Nephron progenitor cell (in vitro differentiated cells): ENCODE results near the gene NHS.
A peak's percentile ranks its signal among the peaks of the same experiment; 100 is the strongest.

Experiments used
- DNase-seq: peaks from one replicate; pipeline ENCODE4 v3.0.0; 2021
- H3K27ac Mint-ChIP-seq: 2 replicates; pipeline ENCODE4 v1.8.0; 2021; ENCODE audit warnings: mild to moderate bottlenecking, moderate library complexity, mixed read lengths
- H3K27me3 Mint-ChIP-seq: 2 replicates; pipeline ENCODE4 v1.8.0; 2021; ENCODE audit warnings: mild to moderate bottlenecking, low read depth, mixed read lengths; ENCODE audit not compliant: poor library complexity
- H3K36me3 Mint-ChIP-seq: 2 replicates; pipeline ENCODE4 v1.8.0; 2021; ENCODE audit warnings: low read depth, mixed read lengths
- H3K4me1 Mint-ChIP-seq: 2 replicates; pipeline ENCODE4 v1.8.0; 2021; ENCODE audit warnings: mixed read lengths
- H3K4me3 Mint-ChIP-seq: 2 replicates; pipeline ENCODE4 v1.8.0; 2021; ENCODE audit warnings: mild to moderate bottlenecking, moderate library complexity, mixed read lengths
- H3K9me3 Mint-ChIP-seq: 2 replicates; pipeline ENCODE4 v1.8.0; 2021; ENCODE audit warnings: mild to moderate bottlenecking, moderate library complexity, mixed read lengths
- CTCF ChIP-seq: fragments of 200-600 bp; sonication (generic); IDR thresholded peaks from 2 replicates; pipeline ENCODE4 v1.5.0; 2021; ENCODE audit warnings: antibody characterized with exemption

Gene NHS

GRCh38 chrX:17409566-17410290, 34.7 kb downstream of the NHS start:
- Mint-ChIP-seq H3K27me3 (no peaks in the 10 kb centered on the region), H3K27ac (no peak overlapping the region), H3K9me3 (peaks cover 10% of the 10 kb centered on the region), H3K4me3 (peak overlapping the region; percentile 14), H3K36me3 (peaks cover 12% of the 10 kb centered on the region), H3K4me1 (peaks cover 42% of the 10 kb centered on the region)
- no peak for DNase-seq
- TF ChIP-seq CTCF = no peak

GRCh38 chrX:17410651-17411050, 35.7 kb downstream of the NHS start:
- DNase-seq = no peak
- TF ChIP-seq CTCF = no peak
- Mint-ChIP-seq H3K4me3 (no peak overlapping the region), H3K27me3 (no peaks in the 10 kb centered on the region), H3K9me3 (peaks cover 6% of the 10 kb centered on the region), H3K27ac (no peak overlapping the region), H3K36me3 (peaks cover 7% of the 10 kb centered on the region), H3K4me1 (peaks cover 50% of the 10 kb centered on the region)

GRCh38 chrX:17411205-17411604, 36.2 kb downstream of the NHS start:
- peaks cover 5% of the 10 kb centered on the region for H3K36me3 Mint-ChIP-seq
- no peak for DNase-seq
- H3K4me1 Mint-ChIP-seq = peaks cover 56% of the 10 kb centered on the region
- no peak overlapping the region for H3K4me3 Mint-ChIP-seq
- no peak for TF ChIP-seq CTCF
- no peaks in the 10 kb centered on the region for H3K27me3 Mint-ChIP-seq
- H3K9me3 Mint-ChIP-seq = peaks cover 6% of the 10 kb centered on the region
- no peak overlapping the region for H3K27ac Mint-ChIP-seq

- Mint-ChIP-seq H3K9me3 (no peaks in the 10 kb centered on the region), H3K27ac (no peak overlapping the region), H3K4me3 (no peak overlapping the region), H3K36me3 (no peaks in the 10 kb centered on the region), H3K4me1 (peaks cover 62% of the 10 kb centered on the region), H3K27me3 (peaks cover 2% of the 10 kb centered on the region)
- no peak for DNase-seq
- TF ChIP-seq CTCF = no peak
Measured at GRCh38 chrX:17412692-17413091, 37.7 kb downstream of the NHS start.

GRCh38 chrX:17413228-17413627, 38.2 kb downstream of the NHS start:
- H3K27me3 Mint-ChIP-seq = peaks cover 2% of the 10 kb centered on the region
- no peak for TF ChIP-seq CTCF
- peaks cover 62% of the 10 kb centered on the region for H3K4me1 Mint-ChIP-seq
- H3K9me3 Mint-ChIP-seq = no peaks in the 10 kb centered on the region
- DNase-seq = no peak
- H3K4me3 Mint-ChIP-seq = no peak overlapping the region
- no peak overlapping the region for H3K27ac Mint-ChIP-seq
- H3K36me3 Mint-ChIP-seq = no peaks in the 10 kb centered on the region

GRCh38 chrX:17414027-17414658, 39.1 kb downstream of the NHS start:
- Mint-ChIP-seq H3K36me3 (no peaks in the 10 kb centered on the region), H3K4me3 (peak overlapping the region; percentile 16), H3K27ac (peak overlapping the region; percentile 6), H3K9me3 (no peaks in the 10 kb centered on the region), H3K4me1 (peaks cover 62% of the 10 kb centered on the region), H3K27me3 (peaks cover 2% of the 10 kb centered on the region)
- TF ChIP-seq CTCF = no peak
- DNase-seq = no peak
